Sigmoid colon (tissue), 7 donors: Measurements from ENCODE around the gene CDK2. TPM values are rescaled to one million over a fixed set of nuclear protein-coding genes. Genes with fewer than 3 reads are reported as not detected.

Source experiments
- DNase-seq: peaks from one replicate; pipeline ENCODE4 v3.0.0-alpha.2; 2019
- H3K27ac ChIP-seq, 4 donors: fragments of 200-600 bp; sonication (generic); one replicate each; pipeline ENCODE4 v1.5.1; 2016 to 2019; ENCODE audit warnings: mild to moderate bottlenecking in 1 of 4
- H3K27me3 ChIP-seq, 3 donors: fragments of 200-600 bp; sonication (generic); one replicate each; pipeline ENCODE4 v1.5.1; 2019; ENCODE audit warnings: mild to moderate bottlenecking in 1 of 3
- H3K36me3 ChIP-seq, 4 donors: fragments of 200-600 bp; sonication (generic); one replicate each; pipeline ENCODE4 v1.5.1; 2016 to 2019
- H3K4me1 ChIP-seq, 4 donors: fragments of 200-600 bp; sonication (generic); one replicate each; pipeline ENCODE4 v1.5.1; 2017 to 2019
- H3K4me3 ChIP-seq, 4 donors: fragments of 200-600 bp; sonication (generic); one replicate each; pipeline ENCODE4 v1.5.1; 2017 to 2019; ENCODE audit warnings: mild to moderate bottlenecking in 2 of 4, moderate library complexity in 1 of 4
- H3K9me3 ChIP-seq, 4 donors: fragments of 200-600 bp in 3 of 4; sonication (generic) in 3 of 4; one replicate each; pipeline versions ENCODE4 v1.5.1 to v1.6.1; 2013 to 2019
- CTCF ChIP-seq, 4 experiments: fragments of 450-650 bp in 3 of 4; fragments of 200-600 bp in 1 of 4; IDR thresholded peaks; one replicate each; pipeline ENCODE4 v1.5.1; 2016 to 2019; ENCODE audit warnings: antibody characterized with exemption in 4 of 4, mild to moderate bottlenecking in 3 of 4, moderate library complexity in 2 of 4
- EP300 ChIP-seq, 4 donors: sonication (generic); formaldehyde crosslinking; IDR thresholded peaks; one replicate each; pipeline ENCODE4 v1.6.1; 2017; ENCODE audit warnings: antibody characterized with exemption in 4 of 4
- POLR2A ChIP-seq, 2 donors: fragments of 450-650 bp; IDR thresholded peaks; one replicate each; pipeline ENCODE4 v1.6.1; 2016; ENCODE audit warnings: antibody characterized with exemption in 2 of 2, mild to moderate bottlenecking in 2 of 2, moderate library complexity in 2 of 2
- POLR2AphosphoS5 ChIP-seq, 4 donors: sonication (generic); formaldehyde crosslinking; IDR thresholded peaks; one replicate each; pipeline ENCODE4 v1.6.1; 2017; ENCODE audit warnings: antibody characterized with exemption in 4 of 4
- WGBS, 2 donors: extraction: QIAGEN DNeasy Blood & Tissue Kit; methylation state at CpG; one replicate each; pipeline ENCODE4 v1.1.7; 2013; 5-methylcytosine and 5-hydroxymethylcytosine counted together
- intact Hi-C: fragments of 100-400 bp; cut with DNase I; formaldehyde crosslinking; loops from one replicate; pipeline ENCODE4 v1.15.1; 2023
- polyA plus RNA-seq, 3 donors: library from polyadenylated mRNA; stranded (reverse); fragments of 200-250 nt; gene quantifications; one replicate each; pipeline ENCODE4 v1.2.3, GENCODE V29; 2013
- total RNA-seq, 4 donors: library from RNA; depleted of rRNA; stranded (reverse); fragments of >200 nt; gene quantifications; one replicate each; pipeline ENCODE4 v1.1.0, GENCODE V29; 2016
- donor health status: healthy with polysubstance abuse.
- donor health status: Bipolar disorder and iron deficiency.
- donor health status: healthy.

The CDK2 gene
- total and polyA plus RNA-seq, 7 donors = 7.2 to 27.7 (median 18.0) TPM

DNA sequence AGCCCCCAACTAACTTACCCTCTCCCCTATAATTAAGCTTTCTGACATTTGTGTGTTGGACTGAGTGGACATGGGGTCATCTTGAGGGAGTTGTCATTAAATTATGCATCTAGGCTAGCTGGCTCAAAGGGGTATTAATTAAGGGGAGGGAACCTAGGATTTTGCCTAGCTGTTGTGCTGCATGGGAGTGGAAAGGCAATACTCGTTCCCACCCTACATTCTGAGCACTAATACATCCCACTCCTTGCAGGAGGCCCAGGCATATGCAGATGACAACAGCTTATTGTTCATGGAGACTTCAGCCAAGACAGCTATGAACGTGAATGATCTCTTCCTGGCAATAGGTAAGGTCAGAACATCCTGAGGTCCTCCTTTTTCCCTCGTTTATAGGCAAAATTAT, 24.5 kb downstream of the CDK2 start:
- 89 to 92% methylated on average over 3 of the region's 3 CpGs for WGBS, 2 donors
- TF ChIP-seq EP300 (IDR thresholded peaks at IDR 0.05) (no peak), CTCF (IDR thresholded peaks at IDR 0.05) (no peak), POLR2A (IDR thresholded peaks at IDR 0.05) (no peak), POLR2AphosphoS5 (IDR thresholded peaks at IDR 0.05) (no peak)
- intact Hi-C loops = no loop called here
- Histone ChIP-seq H3K4me1 (peaks cover 0 to 1% (median 0%) of the 10 kb centered on the region in 4 donors), H3K9me3 (no peaks in the 10 kb centered on the region), H3K27me3 (no peaks in the 10 kb centered on the region), H3K4me3 (no peak overlapping the region), H3K27ac (no peak overlapping the region), H3K36me3 (peaks cover 28 to 92% (median 77%) of the 10 kb centered on the region in 4 donors)
- no peak for DNase-seq

GRCh38 chr12:55993230-55993853, 26.7 kb downstream of the CDK2 start:
- no peak overlapping the region for H3K27ac ChIP-seq
- H3K36me3 ChIP-seq = peaks cover 28 to 69% (median 56%) of the 10 kb centered on the region in 4 donors
- no peak for DNase-seq
- no peak for TF ChIP-seq POLR2AphosphoS5 (IDR thresholded peaks at IDR 0.05)
- TF ChIP-seq CTCF (IDR thresholded peaks at IDR 0.05) = no peak
- no peak for TF ChIP-seq POLR2A (IDR thresholded peaks at IDR 0.05)
- no peak for TF ChIP-seq EP300 (IDR thresholded peaks at IDR 0.05)
- H3K4me3 ChIP-seq = no peak overlapping the region
- WGBS, 2 donors = 81 to 89% methylated on average over 4 of the region's 4 CpGs
- intact Hi-C loops = no loop called here
- peaks cover 0 to 18% (median 13%) of the 10 kb centered on the region in 4 donors for H3K4me1 ChIP-seq
- H3K27me3 ChIP-seq = no peaks in the 10 kb centered on the region
- H3K9me3 ChIP-seq = no peaks in the 10 kb centered on the region

- H3K4me3 ChIP-seq = no peak overlapping the region
- H3K27ac ChIP-seq = peak overlapping the region in 1 of 4 donors; percentile 90
- no peak for DNase-seq
- WGBS, 2 donors = 65 to 83% methylated on average over 8 of the region's 8 CpGs
- peaks cover 0 to 19% (median 16%) of the 10 kb centered on the region in 4 donors for H3K4me1 ChIP-seq
- intact Hi-C loops = loop anchor here (5.0 kb wide), 1 partner anchor 107 kb away; the partner anchor contains the start of gene PA2G4
- H3K9me3 ChIP-seq = no peaks in the 10 kb centered on the region
- peaks cover 28 to 62% (median 40%) of the 10 kb centered on the region in 4 donors for H3K36me3 ChIP-seq
- no peaks in the 10 kb centered on the region for H3K27me3 ChIP-seq
- TF ChIP-seq POLR2AphosphoS5 (IDR thresholded peaks at IDR 0.05) (no peak), CTCF (IDR thresholded peaks at IDR 0.05) (no peak), EP300 (IDR thresholded peaks at IDR 0.05) (no peak), POLR2A (IDR thresholded peaks at IDR 0.05) (no peak)
Measured at GRCh38 chr12:55995366-55995765, 28.7 kb downstream of the CDK2 start.

DNA sequence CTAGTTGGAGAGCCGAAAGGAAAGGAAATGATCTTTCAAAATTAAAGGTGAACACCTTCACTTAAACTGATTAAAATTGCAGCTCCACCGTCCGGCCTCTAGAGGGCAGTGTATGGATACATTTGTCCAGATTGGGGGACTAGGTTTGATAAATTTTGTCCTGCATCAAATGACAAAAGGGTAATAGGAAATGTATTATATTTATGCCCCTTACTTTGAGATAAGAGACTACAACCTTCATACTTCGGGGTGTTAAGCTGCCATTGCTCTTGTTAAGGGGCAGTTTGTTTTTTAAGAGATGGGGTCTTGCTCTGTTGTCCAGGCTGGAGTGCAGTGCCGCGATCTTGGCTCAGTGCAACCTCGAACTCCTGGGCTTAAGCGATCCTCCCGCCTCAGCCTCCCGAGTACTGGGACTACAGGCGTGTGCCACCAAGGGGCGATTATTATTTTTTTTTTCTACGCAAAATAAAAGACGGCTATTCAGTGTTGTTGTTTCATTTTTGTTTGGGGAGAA, 29.6 kb downstream of the CDK2 start:
- Histone ChIP-seq H3K36me3 (peaks cover 20 to 61% (median 32%) of the 10 kb centered on the region in 4 donors), H3K27me3 (no peaks in the 10 kb centered on the region), H3K9me3 (no peaks in the 10 kb centered on the region), H3K4me1 (peaks cover 0 to 19% (median 16%) of the 10 kb centered on the region in 4 donors), H3K4me3 (peak overlapping the region; percentile 42 to 76 (median 72)), H3K27ac (peak overlapping the region; percentile 84 to 91 (median 89))
- TF ChIP-seq CTCF (IDR thresholded peaks at IDR 0.05) (peak; percentile 70 to 83 (median 78)), POLR2A (IDR thresholded peaks at IDR 0.05) (no peak)
- WGBS, 2 donors = 19 to 29% methylated on average over 14 of the region's 14 CpGs
- intact Hi-C loops = loop anchor here (1.0 to 5.0 kb wide), 3 partner anchors 22 to 106 kb away; partner anchors contain the start of genes PA2G4, RAB5B and RPS26
- peak; percentile 79 for DNase-seq
